ENCODE measurements around the gene ALPI. TPM values are rescaled to one million over a fixed set of nuclear protein-coding genes. Genes with fewer than 3 reads are reported as not detected.

ALPI gene
- total and polyA plus RNA-seq, 2 donors (not counting 1 experiment from before 2014, with no cell fraction given) = not detected

DNA sequence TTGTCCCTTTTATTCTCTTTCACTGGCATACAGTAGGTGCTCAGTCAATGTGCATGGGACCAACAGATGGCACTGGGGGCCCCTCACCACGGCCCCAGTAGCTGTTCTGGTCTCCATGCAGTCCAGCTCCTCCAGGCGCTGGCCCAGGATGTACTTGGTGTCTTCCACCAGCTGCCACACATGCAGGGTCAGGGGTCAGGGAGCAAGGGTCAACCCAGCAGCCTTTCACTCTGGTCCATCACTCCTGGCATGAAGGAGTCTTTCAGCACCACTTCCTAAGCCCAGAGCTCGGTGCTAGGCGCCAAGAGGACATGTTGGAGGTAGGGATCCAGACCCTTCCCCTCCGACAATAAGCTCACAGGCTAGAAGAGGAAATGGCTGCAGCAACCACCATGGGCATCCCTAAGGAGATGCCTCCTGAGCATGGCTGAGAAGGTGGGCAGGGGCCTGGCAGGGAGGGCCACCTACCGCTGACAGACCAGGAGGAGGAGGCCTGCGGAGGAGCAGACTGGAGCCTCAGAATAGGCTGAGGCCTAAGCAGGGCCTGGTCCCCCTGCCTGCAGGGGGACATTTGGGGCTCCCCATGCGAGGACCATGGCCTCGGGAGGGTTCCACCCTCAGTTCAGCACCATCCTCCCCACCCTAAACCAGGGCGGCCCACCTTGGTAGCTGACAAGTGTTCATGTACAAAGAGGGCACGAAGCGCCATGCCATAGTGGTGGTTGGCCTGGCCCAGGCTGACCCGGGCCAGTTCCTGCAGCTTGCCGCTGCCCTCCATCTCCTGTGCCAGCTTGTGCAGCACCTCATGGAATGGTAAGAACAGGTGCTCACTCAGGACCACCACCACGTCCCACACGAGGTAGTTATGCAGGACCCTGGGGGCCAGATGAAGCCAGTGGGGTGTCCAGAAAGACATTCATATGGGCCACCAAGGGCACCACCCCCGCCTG, 39.2 kb upstream of the ALPI start:
- Histone ChIP-seq H3K4me3 (replicated peaks in 1 of 4; ENCODE audit: control extremely low read depth in 1 of 4, insufficient read depth in 1 of 4, low read depth in 3 of 4, low read length in 4 of 4) (no peak overlapping the region), H3K9me3 (ENCODE audit: control insufficient read depth, insufficient read depth, low read depth, low read length) (no peaks in the 10 kb centered on the region), H3K36me3 (ENCODE audit: control insufficient read depth, insufficient read depth, low read length) (no peaks in the 10 kb centered on the region), H3K27ac (ENCODE audit: insufficient read depth, low read length) (no peak overlapping the region), H3K4me1 (ENCODE audit: control insufficient read depth, extremely low read depth, insufficient read depth, low read length) (no peaks in the 10 kb centered on the region), H3K27me3 (ENCODE audit: control insufficient read depth, insufficient read depth, low read length) (peaks cover 40% of the 10 kb centered on the region), H2AFZ (ENCODE audit: low read length) (no peak overlapping the region), H3K4me2 (ENCODE audit: extremely low read depth, insufficient read depth, low read length) (no peak overlapping the region), H3K79me2 (ENCODE audit: control insufficient read depth, insufficient read depth, low read length) (no peaks in the 10 kb centered on the region), H4K20me1 (ENCODE audit: control insufficient read depth, extremely low read depth, insufficient read depth, low read length) (no peaks in the 10 kb centered on the region), H3K9ac (ENCODE audit: insufficient read depth, low read length) (no peak overlapping the region)
- no peak for TF ChIP-seq EZH2 (IDR thresholded peaks at IDR 0.05; ENCODE audit: low read length, missing control alignments)
- no peak for DNase-seq (ENCODE audit: low read depth in 2 of 2)

DNA sequence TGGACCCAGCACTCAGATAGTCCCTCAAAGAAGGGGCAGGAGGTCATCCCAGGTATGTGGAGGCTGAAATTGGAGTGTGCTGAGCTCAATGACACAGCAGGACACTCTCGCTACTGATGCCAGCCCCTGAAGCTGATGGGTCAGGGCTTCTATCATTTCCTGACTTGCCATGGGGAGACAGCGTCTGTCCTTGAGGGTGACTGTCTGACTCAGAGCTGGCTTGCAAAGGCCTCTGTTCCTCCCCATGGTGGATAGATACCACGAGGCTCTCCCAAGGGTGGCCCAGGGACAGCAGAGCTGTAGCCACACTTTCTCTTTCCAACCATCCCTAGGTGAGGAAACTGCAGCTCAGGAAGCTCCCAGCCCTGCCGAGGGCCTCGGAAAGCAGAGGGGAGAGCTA, 38.5 kb upstream of the ALPI start:
- no peaks in the 10 kb centered on the region for H3K4me1 ChIP-seq (ENCODE audit: control insufficient read depth, extremely low read depth, insufficient read depth, low read length)
- TF ChIP-seq EZH2 (IDR thresholded peaks at IDR 0.05; ENCODE audit: low read length, missing control alignments) = no peak
- TF ChIP-seq, protein P1, sequence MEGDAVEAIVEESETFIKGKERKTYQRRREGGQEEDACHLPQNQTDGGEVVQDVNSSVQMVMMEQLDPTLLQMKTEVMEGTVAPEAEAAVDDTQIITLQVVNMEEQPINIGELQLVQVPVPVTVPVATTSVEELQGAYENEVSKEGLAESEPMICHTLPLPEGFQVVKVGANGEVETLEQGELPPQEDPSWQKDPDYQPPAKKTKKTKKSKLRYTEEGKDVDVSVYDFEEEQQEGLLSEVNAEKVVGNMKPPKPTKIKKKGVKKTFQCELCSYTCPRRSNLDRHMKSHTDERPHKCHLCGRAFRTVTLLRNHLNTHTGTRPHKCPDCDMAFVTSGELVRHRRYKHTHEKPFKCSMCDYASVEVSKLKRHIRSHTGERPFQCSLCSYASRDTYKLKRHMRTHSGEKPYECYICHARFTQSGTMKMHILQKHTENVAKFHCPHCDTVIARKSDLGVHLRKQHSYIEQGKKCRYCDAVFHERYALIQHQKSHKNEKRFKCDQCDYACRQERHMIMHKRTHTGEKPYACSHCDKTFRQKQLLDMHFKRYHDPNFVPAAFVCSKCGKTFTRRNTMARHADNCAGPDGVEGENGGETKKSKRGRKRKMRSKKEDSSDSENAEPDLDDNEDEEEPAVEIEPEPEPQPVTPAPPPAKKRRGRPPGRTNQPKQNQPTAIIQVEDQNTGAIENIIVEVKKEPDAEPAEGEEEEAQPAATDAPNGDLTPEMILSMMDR (conservative IDR thresholded peaks at IDR 0.05 in 1 of 2, IDR thresholded peaks at IDR 0.05 in 1 of 2; ENCODE audit: low read depth in 1 of 2, low read length in 2 of 2) = no peak
- H3K9me3 ChIP-seq (ENCODE audit: control insufficient read depth, insufficient read depth, low read depth, low read length) = no peaks in the 10 kb centered on the region
- H3K79me2 ChIP-seq (ENCODE audit: control insufficient read depth, insufficient read depth, low read length) = no peaks in the 10 kb centered on the region
- H2AFZ ChIP-seq (ENCODE audit: low read length) = no peak overlapping the region
- H4K20me1 ChIP-seq (ENCODE audit: control insufficient read depth, extremely low read depth, insufficient read depth, low read length) = no peaks in the 10 kb centered on the region
- no peak overlapping the region for H3K4me3 ChIP-seq (replicated peaks in 1 of 4; ENCODE audit: control extremely low read depth in 1 of 4, insufficient read depth in 1 of 4, low read depth in 3 of 4, low read length in 4 of 4)
- no peaks in the 10 kb centered on the region for H3K36me3 ChIP-seq (ENCODE audit: control insufficient read depth, insufficient read depth, low read length)
- no peak overlapping the region for H3K4me2 ChIP-seq (ENCODE audit: extremely low read depth, insufficient read depth, low read length)
- H3K9ac ChIP-seq (ENCODE audit: insufficient read depth, low read length) = no peak overlapping the region
- H3K27ac ChIP-seq (ENCODE audit: insufficient read depth, low read length) = no peak overlapping the region
- no peak for DNase-seq (ENCODE audit: low read depth in 2 of 2)
- peaks cover 47% of the 10 kb centered on the region for H3K27me3 ChIP-seq (ENCODE audit: control insufficient read depth, insufficient read depth, low read length)

DNA sequence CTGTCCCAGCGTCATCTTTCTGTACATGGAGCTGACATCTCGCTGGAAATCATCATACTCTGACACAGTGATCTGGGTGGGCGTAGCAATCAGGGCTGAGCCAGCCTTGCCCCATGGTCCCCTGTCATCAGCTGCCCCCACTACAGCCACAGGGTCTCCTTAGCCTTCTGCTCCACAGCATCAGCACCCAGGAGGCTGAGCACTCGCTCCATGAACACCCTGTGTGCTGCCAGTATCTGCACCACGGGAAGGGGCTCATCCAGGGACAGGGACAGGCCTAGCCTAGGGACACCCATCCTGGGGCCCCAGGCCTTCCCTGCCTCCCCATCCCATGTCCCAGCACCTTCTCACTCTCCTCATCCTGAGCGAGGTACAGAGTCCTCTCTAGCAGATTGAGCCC, 37.9 kb upstream of the ALPI start:
- H3K27me3 ChIP-seq (ENCODE audit: control insufficient read depth, insufficient read depth, low read length) = peaks cover 48% of the 10 kb centered on the region

More for the DNA sequence above, 37.9 kb upstream of the ALPI start:
- Histone ChIP-seq H4K20me1 (ENCODE audit: control insufficient read depth, extremely low read depth, insufficient read depth, low read length) (no peaks in the 10 kb centered on the region), H3K27ac (ENCODE audit: insufficient read depth, low read length) (no peak overlapping the region), H3K9me3 (ENCODE audit: control insufficient read depth, insufficient read depth, low read depth, low read length) (no peaks in the 10 kb centered on the region), H3K4me2 (ENCODE audit: extremely low read depth, insufficient read depth, low read length) (no peak overlapping the region), H3K79me2 (ENCODE audit: control insufficient read depth, insufficient read depth, low read length) (no peaks in the 10 kb centered on the region), H2AFZ (ENCODE audit: low read length) (no peak overlapping the region), H3K4me1 (ENCODE audit: control insufficient read depth, extremely low read depth, insufficient read depth, low read length) (no peaks in the 10 kb centered on the region), H3K9ac (ENCODE audit: insufficient read depth, low read length) (no peak overlapping the region), H3K36me3 (ENCODE audit: control insufficient read depth, insufficient read depth, low read length) (no peaks in the 10 kb centered on the region), H3K4me3 (replicated peaks in 1 of 4; ENCODE audit: control extremely low read depth in 1 of 4, insufficient read depth in 1 of 4, low read depth in 3 of 4, low read length in 4 of 4) (no peak overlapping the region)
- no peak for DNase-seq (ENCODE audit: low read depth in 2 of 2)
- TF ChIP-seq EZH2 (IDR thresholded peaks at IDR 0.05; ENCODE audit: low read length, missing control alignments) = no peak
- TF ChIP-seq, protein P1 (conservative IDR thresholded peaks at IDR 0.05 in 1 of 2, IDR thresholded peaks at IDR 0.05 in 1 of 2; ENCODE audit: low read depth in 1 of 2, low read length in 2 of 2) = no peak

All from fibroblast of lung (primary cell).